CD4-positive, alpha-beta T cell treated with Interleukin-12 subunit alpha and Interleukin-12 subunit beta, for 1 hour (primary cell): ENCODE results near the gene DPP10.
"Not testable (repeated sequence)": the region's sequence is repeated elsewhere in the genome, so short reads cannot be mapped to it uniquely, and the experiment has no call there.

Experiments
- DNase-seq: peaks from one replicate; pipeline ENCODE4 v3.0.0-alpha.2; 2020

The DPP10 gene

GRCh38 chr2:114843963-114844362 lies 401.5 kb downstream of the DPP10 start:
- no peak for DNase-seq

DNA sequence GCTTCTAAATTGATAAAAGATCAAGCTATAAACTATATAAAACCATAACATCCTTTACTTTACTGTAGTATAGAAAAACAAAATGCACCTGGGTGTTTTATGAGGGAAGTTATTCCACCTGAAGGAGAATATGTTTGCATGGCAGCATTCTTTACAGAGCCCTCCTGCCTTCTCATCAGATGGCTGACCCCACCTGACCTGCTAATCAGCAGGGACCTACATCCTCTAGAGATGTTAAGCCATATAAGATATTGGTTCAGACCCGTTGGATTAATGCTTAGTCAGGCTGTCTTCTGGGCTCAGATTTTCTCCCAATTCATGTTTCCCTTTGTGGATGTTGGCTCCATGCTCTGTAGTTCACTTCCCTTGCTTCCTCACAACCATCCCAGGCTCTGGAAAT lies 414.8 kb downstream of the DPP10 start:
- DNase-seq: no peak

DNA sequence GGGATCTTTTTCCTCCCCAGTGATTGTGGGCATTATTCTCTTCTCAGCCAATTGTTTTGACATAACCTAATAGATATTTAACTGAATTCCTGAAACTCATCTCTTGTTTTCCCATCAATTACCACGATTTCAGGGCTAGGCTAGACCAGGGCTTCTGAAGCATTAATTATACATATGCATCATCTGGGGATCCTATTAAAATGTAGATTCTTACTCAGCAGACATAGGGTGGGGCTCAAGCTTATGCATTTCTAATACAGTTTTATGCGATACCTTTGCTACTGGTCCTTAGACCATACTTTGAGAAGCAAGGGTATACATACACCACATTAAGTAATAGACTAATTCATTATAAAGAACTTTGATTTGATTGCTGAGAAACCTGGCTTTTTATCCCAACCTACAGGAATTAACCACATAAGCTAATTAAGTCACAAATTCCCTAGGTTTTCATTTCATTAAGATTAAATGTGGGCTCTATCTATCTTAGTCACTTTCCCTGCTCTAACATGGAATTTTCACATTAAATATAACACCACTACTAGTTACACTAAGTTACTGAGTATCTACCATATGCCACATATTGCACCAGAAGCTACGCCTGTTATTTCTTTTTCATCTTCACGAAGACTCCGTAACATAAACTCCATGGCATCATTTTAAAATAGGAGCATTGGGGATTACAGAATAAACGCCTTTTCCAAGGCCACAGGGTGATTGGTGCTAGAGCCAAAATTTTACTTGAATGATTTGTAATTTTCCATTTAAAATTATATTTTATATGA lies 417.5 kb downstream of the DPP10 start:
- DNase-seq: no peak

GRCh38 chr2:114862243-114862642 lies 419.8 kb downstream of the DPP10 start:
- no peak for DNase-seq

- no peak for DNase-seq
Measured at GRCh38 chr2:114864901-114865300, 422.5 kb downstream of the DPP10 start.

DNA sequence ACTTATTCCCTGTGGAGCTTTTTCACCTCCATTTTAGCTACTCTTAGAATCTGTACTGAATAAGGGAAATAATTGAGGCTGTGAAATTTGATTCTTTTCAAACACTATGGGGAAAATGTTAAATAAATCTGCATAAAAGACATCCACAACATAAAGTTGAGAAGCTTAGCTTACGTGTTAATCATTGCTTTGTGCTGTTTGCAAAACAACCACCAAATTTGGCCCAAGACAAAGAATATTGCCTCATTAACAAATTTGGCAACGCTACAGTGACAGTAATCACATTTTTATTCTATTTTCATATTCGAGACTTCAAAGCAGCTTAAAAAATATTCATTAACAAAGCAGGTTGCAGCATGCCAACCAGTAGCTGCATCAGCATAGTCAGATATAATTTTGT lies 437.6 kb downstream of the DPP10 start:
- DNase-seq: no peak

DNA sequence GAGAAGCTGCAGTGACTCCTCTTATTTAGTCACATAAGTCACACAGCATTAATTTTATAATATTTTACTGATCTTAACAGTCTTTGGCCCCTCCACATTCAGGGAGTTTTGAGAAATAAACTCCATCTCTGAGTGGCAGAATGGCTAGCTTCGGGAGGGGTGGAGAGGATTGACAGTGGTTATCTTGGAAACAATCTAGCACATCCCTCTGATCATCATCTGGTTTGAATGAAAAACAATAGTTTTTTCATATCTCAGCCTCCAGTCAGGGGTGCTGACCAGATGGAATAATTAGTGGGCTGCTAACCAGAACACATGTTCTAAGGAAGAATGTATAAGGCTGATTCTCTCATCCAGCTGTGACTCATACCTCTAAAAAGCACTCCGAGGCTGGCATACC lies 477.5 kb downstream of the DPP10 start:
- no peak for DNase-seq

GRCh38 chr2:114922076-114922475 lies 479.6 kb downstream of the DPP10 start:
- DNase-seq: no peak

- no peak for DNase-seq
Measured at GRCh38 chr2:114925296-114926255, 483.1 kb downstream of the DPP10 start.

DNA sequence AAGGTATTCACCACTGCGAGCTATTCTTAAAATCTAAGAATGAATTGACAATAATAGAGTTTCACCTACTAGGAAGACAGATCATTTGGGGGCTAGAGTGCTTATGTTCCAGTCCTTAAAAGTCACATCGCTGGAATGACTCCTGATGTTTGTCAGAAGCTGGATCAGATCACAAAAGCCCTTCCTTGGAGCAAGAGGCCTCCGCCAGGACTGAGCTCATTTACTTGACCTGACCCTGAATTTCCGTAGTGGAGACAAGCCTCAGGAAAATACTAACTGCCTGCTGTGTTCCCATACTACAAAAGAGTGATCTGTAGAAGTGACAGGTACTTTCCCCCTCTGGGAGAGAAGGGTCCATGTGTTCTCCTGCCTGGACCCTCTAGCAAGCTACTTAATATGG lies 483.9 kb downstream of the DPP10 start:
- DNase-seq: no peak

DNA sequence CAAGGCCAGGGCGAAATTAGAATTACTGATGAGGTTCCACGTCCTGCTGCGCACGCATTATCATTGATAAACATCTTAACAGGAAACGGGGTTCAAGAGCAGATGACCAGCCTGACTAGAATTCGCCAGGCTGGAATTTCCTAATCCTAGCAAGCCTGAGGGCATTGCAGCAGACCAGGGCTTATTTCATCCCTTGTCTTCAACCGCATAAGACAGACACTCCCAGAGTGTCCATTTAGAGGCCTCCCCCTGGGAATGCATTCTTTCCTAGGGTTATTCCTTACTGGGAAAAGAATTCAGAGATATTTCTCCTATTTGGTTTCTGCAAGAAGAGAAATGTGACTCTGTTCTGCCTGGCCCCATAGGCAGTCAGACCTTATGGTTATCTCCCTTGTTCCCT lies 486.8 kb downstream of the DPP10 start:
- DNase-seq: no peak

DNA sequence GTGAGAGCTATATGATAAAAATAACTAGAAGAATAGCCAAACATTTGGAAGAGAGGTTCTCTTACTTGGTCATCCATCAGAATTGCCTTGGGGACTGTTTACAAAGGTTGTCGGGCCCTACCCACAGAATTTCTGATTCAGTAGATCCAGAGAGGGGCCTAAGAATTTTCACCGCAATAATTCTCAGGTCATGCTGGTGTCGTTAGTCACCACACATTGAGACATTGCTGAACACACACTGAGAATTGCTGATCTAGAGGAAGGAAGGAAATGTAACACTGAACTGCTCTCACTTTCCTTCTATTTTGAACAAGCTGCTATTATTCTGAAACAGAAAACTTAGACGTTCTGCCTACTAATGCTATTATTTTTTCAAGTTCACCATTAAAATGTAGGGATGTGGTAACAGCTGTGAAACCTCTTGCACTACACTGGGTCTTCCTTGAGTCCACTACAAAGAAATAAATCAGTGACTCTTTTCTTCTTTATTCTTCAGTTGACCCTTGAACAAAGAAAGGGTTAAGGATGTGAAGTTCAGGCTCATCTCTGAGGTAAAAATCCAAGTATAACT lies 491.3 kb downstream of the DPP10 start:
- DNase-seq: no peak

DNA sequence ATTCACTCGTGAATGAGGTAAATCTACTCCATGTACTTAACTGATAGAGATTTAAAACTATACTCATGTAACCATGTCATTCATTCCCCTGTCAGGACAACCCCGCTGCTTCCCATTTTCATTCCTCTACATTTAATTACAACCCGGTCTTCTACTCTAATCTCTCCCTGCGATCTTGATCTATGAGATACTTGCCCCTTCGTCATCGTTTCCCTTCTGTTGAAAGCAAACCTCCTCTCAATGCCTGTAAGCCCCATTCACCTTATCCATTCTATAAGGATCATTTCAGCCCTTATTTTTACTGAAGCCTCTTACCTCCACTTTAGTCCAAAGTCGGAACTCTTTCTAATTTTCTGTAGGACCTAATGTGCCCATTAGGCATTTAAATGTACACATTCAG lies 492.6 kb downstream of the DPP10 start:
- no peak for DNase-seq

- DNase-seq: no peak
Measured at GRCh38 chr2:114937366-114937930, 495.0 kb downstream of the DPP10 start.

DNA sequence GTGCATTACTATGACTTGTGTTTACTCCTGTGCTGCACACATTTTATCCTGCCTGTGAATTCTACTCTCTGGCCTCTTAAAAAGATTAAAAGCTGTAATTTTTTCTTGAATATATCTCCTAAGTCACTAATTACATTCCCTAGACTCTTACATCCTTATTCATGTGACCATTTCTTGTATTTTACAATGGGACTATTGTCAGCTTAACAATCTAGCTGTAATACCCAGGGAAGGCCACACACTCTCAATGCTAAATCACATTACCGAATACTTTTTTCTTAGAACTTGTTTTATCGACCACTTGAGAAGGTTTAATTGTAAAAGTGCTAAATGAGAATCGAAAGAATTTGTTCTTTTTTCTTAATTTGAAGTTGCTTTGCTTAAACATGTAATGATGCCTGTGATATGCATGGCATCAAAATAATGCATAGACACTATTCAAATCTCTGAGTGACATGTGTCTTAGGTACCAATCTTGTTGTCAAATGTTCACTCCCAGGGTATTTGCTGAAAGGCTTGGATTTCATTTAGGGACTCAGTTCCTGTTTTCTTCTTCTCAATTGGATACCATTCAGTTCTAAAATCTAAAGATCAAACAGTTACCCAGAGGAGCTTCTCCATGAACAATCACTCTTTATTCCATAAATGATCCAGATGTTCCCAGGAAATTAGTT lies 498.5 kb downstream of the DPP10 start:
- DNase-seq: no peak

GRCh38 chr2:114949228-114949804 lies 506.9 kb downstream of the DPP10 start:
- DNase-seq: no peak

GRCh38 chr2:114960389-114960788 lies 517.9 kb downstream of the DPP10 start:
- no peak for DNase-seq

GRCh38 chr2:114962532-114962931 lies 520.1 kb downstream of the DPP10 start:
- DNase-seq: no peak

DNA sequence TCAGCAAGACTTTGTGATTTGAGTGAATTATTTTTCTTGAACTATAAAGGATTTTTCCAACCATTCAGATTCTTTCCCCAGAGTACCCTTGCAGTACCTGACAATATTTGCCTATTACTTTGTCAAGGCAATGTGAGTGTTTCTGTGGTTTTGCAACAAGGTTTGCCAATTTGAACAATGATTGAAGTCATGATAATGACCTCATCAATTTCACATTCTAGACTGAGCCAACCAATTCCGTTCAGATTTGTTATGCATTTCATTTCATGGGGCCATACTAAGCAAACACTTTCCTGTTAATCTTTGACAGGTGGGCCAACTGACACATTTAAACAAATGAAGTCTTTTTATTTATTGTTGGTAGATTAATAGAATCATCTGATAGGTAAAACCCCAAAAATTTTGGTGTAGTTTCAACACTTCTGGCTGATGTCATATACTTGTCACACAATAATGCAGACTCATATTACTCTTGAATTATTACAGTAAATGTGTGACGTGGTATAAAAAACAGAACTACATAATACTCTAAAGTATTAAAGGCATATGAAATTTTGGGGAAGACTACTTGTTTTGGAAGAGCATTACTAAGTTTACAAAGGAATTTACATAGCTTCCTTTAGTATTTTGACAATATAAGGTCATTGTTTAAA lies 526.4 kb downstream of the DPP10 start:
- DNase-seq: no peak

DNA sequence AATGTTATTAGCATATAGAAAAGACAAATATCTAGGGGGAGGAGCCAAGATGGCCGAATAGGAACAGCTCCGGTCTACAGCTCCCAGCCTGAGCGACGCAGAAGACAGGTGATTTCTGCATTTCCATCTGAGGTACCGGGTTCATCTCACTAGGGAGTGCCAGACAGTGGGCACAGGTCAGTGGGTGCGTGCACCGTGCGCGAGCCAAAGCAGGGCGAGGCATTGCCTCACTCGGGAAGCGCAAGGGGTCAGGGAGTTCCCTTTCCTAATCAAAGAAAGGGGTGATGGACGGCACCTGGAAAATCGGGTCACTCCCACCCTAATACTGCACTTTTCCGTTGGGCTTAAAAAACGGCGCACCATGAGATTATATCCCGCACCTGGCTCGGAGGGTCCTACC lies 561.9 kb downstream of the DPP10 start:
- not testable (repeated sequence) for DNase-seq

DNA sequence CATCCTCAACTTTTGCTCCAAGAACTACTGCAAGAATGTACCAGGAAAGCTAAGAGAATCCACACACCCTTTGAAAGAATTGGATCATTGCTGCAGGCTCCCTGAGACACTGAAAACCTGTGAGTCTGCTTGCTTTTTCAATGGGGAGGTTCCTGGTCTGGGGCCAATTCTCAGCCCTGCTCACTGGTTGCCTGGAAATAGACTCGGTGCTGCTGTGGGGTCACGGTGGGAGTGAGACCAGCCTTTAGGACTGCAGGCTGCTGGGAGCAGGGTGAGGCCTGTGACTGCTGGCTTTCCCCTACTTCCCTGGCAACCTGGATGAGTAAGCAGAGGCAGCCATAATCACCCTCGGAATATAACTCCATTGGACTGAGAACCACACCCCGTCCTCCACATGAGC lies 569.3 kb downstream of the DPP10 start:
- DNase-seq: no peak

GRCh38 chr2:115022013-115022412 lies 579.6 kb downstream of the DPP10 start:
- not testable (repeated sequence) for DNase-seq
